GM12878 (cell line): ENCODE results near the gene IFT172. TPM values are rescaled to one million over a fixed set of nuclear protein-coding genes. Genes with fewer than 3 reads are reported as not detected.

ENCODE experiments used
- CTCF ChIP-seq, 3 experiments: IDR thresholded peaks in 2 of 3; conservative IDR thresholded peaks in 1 of 3; 2 replicates each; pipeline ENCODE4 v1.5.1; 2011; ENCODE audit warnings: low read depth in 3 of 3, low read length in 3 of 3, mild to moderate bottlenecking in 3 of 3, control low read depth in 2 of 3, moderate library complexity in 2 of 3, inconsistent platforms in 1 of 3, mixed read lengths in 1 of 3; ENCODE audit not compliant: control insufficient read depth in 2 of 3, insufficient read depth in 1 of 3; ENCODE audit errors: extremely low read depth in 1 of 3
- DPF2 ChIP-seq: fragments of 450-650 bp; IDR thresholded peaks from 2 replicates; pipeline ENCODE4 v1.6.1; 2017; ENCODE audit warnings: mild to moderate bottlenecking
- ETV6 ChIP-seq, 2 experiments: fragments of 450-650 bp in 1 of 2; IDR thresholded peaks in 1 of 2; conservative IDR thresholded peaks in 1 of 2; 2 replicates each; pipeline ENCODE4 v1.6.1; 2014; ENCODE audit warnings: antibody characterized with exemption in 1 of 2, borderline replicate concordance in 1 of 2, low read depth in 1 of 2, mild to moderate bottlenecking in 1 of 2, moderate library complexity in 1 of 2
- IRF4 ChIP-seq: IDR thresholded peaks from 2 replicates; pipeline ENCODE4 v1.6.1; 2011; ENCODE audit warnings: low read depth, low read length
- LARP7 ChIP-seq: fragments of 450-650 bp; IDR thresholded peaks from 2 replicates; pipeline ENCODE4 v1.6.1; 2017; ENCODE audit warnings: mild to moderate bottlenecking
- MYB ChIP-seq: fragments of 150-350 bp; IDR thresholded peaks from 2 replicates; pipeline ENCODE4 v1.6.1; 2014; ENCODE audit warnings: mild to moderate bottlenecking, low read depth, low read length, borderline replicate concordance
- NR2C2 ChIP-seq: IDR thresholded peaks from 2 replicates; pipeline ENCODE4 v1.6.1; 2011; ENCODE audit warnings: borderline replicate concordance, low read depth; ENCODE audit not compliant: control insufficient read depth, insufficient read length
- PKNOX1 ChIP-seq: fragments of 450-650 bp; IDR thresholded peaks from 2 replicates; pipeline ENCODE4 v1.6.1; 2016; ENCODE audit warnings: mild to moderate bottlenecking
- POLR2A ChIP-seq: IDR thresholded peaks from 2 replicates; pipeline ENCODE4 v1.6.1; 2011; ENCODE audit warnings: low read depth, mild to moderate bottlenecking, low read length
- RUNX3 ChIP-seq: IDR thresholded peaks from 2 replicates; pipeline ENCODE4 v1.6.1; 2012; ENCODE audit warnings: low read length, inconsistent platforms
- WRNIP1 ChIP-seq: IDR thresholded peaks from 2 replicates; pipeline ENCODE4 v1.6.1; 2011; ENCODE audit warnings: low read depth, low read length, improper control_type of control experiment, borderline replicate concordance
- ZBED1 ChIP-seq: IDR thresholded peaks from 2 replicates; pipeline ENCODE4 v1.6.1; 2016; ENCODE audit warnings: borderline replicate concordance
- ZNF24 ChIP-seq: fragments of 450-650 bp; IDR thresholded peaks from 2 replicates; pipeline ENCODE4 v1.6.1; 2017; ENCODE audit warnings: antibody characterized with exemption, mild to moderate bottlenecking
- polyA plus RNA-seq, 11 experiments: library from polyadenylated mRNA; depleted of rRNA in 4 of 11; unstranded in 6 of 11; stranded (reverse) in 5 of 11; fragments of >200 nt; fragmentation: Nextera tagmentation in 4 of 11; fragmentation: Illumina TruSeq in 1 of 11; extraction: Ambion mirVana in 4 of 11; extraction: Trizol in 1 of 11; gene quantifications; 1 replicate in 1 of 11; 2 replicates in 10 of 11; pipeline versions ENCODE4 v1.2.1 to v1.2.3, GENCODE V29; 2011 to 2016; ENCODE audit warnings: inconsistent platforms in 2 of 11, missing spikeins in 2 of 11, low read depth in 1 of 11
- total RNA-seq, 4 experiments: library from RNA; depleted of rRNA in 3 of 4; stranded (reverse); fragments of >200 nt in 3 of 4; fragmentation: Illumina TruSeq in 1 of 4; extraction: Trizol in 1 of 4; gene quantifications; 2 replicates each; pipeline versions ENCODE4 v1.2.1 to v1.2.3, GENCODE V29; 2013 to 2021
- TF ChIP-seq, protein P1 (sequence below): fragments of 150-350 bp; IDR thresholded peaks from 2 replicates; pipeline ENCODE4 v1.6.1; 2016; ENCODE audit warnings: low read depth, low read length
- TF ChIP-seq, protein P2 (sequence below): IDR thresholded peaks from 2 replicates; pipeline ENCODE4 v1.6.1; 2012; ENCODE audit warnings: low read depth, low read length, improper control_type of control experiment

IFT172 gene
- total and polyA plus RNA-seq, 10 of the 15 experiments (the other 5 are each of a cell fraction or from before 2014, with no cell fraction given): 2.4 to 8.6 (median 6.2) TPM

DNA sequence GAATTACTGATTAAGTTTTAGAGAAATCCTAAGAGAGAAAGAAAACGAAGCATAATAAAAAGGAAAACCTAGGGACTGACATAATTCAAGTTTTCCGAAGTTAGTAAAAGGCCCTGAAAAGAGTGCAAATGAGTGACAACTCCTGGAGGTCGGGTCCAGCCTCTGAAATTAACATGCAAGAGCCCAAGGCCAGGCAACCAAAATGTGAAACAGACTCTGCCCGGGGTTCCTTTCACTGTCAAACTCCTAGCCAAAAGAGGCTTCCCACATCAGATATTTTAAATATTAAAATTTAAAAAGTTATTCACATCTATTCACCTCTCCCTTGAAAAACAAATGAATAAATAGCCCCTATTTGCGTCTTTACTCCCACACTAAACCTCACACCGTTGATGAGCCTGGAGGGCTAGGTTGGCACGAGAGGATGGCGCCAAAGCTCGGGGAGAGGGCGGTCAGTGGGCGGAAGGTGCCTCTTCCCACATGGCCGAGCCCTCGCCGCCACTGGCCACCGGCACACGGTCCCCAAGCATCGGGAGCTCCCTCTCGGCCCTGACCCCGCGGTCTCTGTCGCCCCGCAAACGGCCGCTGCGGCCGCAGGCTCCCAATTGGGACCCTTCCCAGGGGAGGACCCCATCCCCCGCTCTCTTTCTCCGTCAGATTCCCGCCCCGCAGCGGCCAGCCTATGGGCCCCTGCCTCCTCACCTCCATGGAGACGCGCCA lies 80.8 kb downstream of the IFT172 start (continued):
- TF ChIP-seq, protein P1, sequence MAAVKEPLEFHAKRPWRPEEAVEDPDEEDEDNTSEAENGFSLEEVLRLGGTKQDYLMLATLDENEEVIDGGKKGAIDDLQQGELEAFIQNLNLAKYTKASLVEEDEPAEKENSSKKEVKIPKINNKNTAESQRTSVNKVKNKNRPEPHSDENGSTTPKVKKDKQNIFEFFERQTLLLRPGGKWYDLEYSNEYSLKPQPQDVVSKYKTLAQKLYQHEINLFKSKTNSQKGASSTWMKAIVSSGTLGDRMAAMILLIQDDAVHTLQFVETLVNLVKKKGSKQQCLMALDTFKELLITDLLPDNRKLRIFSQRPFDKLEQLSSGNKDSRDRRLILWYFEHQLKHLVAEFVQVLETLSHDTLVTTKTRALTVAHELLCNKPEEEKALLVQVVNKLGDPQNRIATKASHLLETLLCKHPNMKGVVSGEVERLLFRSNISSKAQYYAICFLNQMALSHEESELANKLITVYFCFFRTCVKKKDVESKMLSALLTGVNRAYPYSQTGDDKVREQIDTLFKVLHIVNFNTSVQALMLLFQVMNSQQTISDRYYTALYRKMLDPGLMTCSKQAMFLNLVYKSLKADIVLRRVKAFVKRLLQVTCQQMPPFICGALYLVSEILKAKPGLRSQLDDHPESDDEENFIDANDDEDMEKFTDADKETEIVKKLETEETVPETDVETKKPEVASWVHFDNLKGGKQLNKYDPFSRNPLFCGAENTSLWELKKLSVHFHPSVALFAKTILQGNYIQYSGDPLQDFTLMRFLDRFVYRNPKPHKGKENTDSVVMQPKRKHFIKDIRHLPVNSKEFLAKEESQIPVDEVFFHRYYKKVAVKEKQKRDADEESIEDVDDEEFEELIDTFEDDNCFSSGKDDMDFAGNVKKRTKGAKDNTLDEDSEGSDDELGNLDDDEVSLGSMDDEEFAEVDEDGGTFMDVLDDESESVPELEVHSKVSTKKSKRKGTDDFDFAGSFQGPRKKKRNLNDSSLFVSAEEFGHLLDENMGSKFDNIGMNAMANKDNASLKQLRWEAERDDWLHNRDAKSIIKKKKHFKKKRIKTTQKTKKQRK: no peak
- TF ChIP-seq ZNF24: no peak
- TF ChIP-seq, protein P2, sequence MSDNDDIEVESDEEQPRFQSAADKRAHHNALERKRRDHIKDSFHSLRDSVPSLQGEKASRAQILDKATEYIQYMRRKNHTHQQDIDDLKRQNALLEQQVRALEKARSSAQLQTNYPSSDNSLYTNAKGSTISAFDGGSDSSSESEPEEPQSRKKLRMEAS: no peak
- TF ChIP-seq PKNOX1: peak; percentile 48; the same call in 1 of the 2 replicates
- TF ChIP-seq ETV6 (conservative IDR thresholded peaks at IDR 0.05 in 1 of 2, IDR thresholded peaks at IDR 0.05 in 1 of 2; ENCODE audit: borderline replicate concordance in 1 of 2, low read depth in 1 of 2): no peak
- TF ChIP-seq LARP7: no peak
- no peak for TF ChIP-seq ZBED1
- no peak for TF ChIP-seq WRNIP1
- TF ChIP-seq RUNX3: peak; percentile 58
- TF ChIP-seq POLR2A: no peak
- TF ChIP-seq IRF4: no peak
- TF ChIP-seq MYB: no peak
- TF ChIP-seq DPF2: no peak
- no peak for TF ChIP-seq NR2C2
- no peak for TF ChIP-seq CTCF (IDR thresholded peaks at IDR 0.05 in 2 of 3, conservative IDR thresholded peaks at IDR 0.05 in 1 of 3; ENCODE audit: control insufficient read depth in 2 of 3, extremely low read depth in 1 of 3, insufficient read depth in 1 of 3, low read depth in 3 of 3, low read length in 3 of 3)
